NCI-H2227 treated with DMSO at 0.1 percent for 48 hours (cell line): ENCODE measurements around the gene IRS2.

Experiments
- DNase-seq: peaks from one replicate; lab custom pipeline; 2025; lab: John Stamatoyannopoulos, UW

IRS2 gene

GRCh38 chr13:109703250-109703649, 83.1 kb downstream of the IRS2 start:
- DNase-seq, result no peak
